Measurements from ENCODE around the gene DRD2. TPM values are rescaled to one million over a fixed set of nuclear protein-coding genes. Genes with fewer than 3 reads are reported as not detected.

DRD2 gene
- total and polyA plus RNA-seq, 10 donors, result not detected

DNA sequence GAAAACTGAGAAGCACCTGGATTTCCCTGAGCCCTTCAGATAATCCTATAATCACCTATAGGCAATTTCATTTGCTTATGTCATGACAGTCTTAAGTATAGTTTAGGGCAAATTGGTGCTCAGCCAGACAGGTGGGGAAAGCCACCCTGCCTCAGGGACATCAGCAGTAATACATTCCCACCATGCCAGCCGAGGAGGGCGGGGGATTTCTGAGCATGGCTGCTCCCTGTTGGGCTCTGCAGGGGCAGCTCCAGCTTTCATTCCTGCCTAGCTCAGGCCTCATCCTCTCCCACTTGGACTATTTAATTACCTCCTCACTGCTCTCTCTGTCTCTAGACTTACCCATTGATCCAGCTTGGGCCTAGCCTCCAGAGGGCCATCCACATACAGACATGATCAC lies 9.0 kb upstream of the DRD2 start:
- H3K4me3 ChIP-seq, result no peak overlapping the region
- intact Hi-C loops (cut with DNase I; ENCODE audit: low total_unique reads), result no loop called here
- H3K36me3 ChIP-seq, result no peaks in the 10 kb centered on the region
- no peak for TF ChIP-seq POLR2A (IDR thresholded peaks at IDR 0.05)
- no peak for TF ChIP-seq POLR2AphosphoS5 (IDR thresholded peaks at IDR 0.05)
- TF ChIP-seq, protein P1, sequence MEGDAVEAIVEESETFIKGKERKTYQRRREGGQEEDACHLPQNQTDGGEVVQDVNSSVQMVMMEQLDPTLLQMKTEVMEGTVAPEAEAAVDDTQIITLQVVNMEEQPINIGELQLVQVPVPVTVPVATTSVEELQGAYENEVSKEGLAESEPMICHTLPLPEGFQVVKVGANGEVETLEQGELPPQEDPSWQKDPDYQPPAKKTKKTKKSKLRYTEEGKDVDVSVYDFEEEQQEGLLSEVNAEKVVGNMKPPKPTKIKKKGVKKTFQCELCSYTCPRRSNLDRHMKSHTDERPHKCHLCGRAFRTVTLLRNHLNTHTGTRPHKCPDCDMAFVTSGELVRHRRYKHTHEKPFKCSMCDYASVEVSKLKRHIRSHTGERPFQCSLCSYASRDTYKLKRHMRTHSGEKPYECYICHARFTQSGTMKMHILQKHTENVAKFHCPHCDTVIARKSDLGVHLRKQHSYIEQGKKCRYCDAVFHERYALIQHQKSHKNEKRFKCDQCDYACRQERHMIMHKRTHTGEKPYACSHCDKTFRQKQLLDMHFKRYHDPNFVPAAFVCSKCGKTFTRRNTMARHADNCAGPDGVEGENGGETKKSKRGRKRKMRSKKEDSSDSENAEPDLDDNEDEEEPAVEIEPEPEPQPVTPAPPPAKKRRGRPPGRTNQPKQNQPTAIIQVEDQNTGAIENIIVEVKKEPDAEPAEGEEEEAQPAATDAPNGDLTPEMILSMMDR (IDR thresholded peaks at IDR 0.05 in 8 of 11, conservative IDR thresholded peaks at IDR 0.05 in 3 of 11), result no peak
- 86 to 97% (median 92%) methylated on average over 2 of the region's 2 CpGs for WGBS, 5 donors
- peaks cover 0 to 32% (median 0%) of the 10 kb centered on the region in 7 donors for H3K27me3 ChIP-seq (replicated peaks in 1 of 7)
- DNase-seq, result no peak
- no peaks in the 10 kb centered on the region for H3K4me1 ChIP-seq
- H3K27ac ChIP-seq, result no peak overlapping the region
- H3K9me3 ChIP-seq, result no peaks in the 10 kb centered on the region

DNA sequence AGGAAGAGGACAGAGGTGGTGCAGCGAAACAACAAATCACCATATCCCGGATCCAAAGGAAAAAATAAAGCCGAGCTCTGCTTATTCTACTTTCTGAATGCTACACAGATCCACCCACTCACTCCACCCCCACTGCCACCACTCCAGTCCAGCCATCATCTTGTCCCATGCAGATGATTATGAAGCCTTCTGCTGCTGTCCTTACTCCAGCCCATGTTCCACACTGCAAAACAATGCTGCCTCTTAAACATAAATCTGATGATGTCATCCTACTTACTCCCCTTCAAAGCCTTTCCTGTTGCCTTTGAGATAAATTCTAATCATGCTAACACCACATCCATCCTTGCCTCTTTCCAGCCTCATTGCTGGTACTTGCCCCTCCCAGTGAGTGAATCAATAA lies 6.5 kb upstream of the DRD2 start:
- H3K4me1 ChIP-seq, result no peaks in the 10 kb centered on the region
- intact Hi-C loops (cut with DNase I; ENCODE audit: low total_unique reads), result no loop called here
- peaks cover 0 to 58% (median 12%) of the 10 kb centered on the region in 7 donors for H3K27me3 ChIP-seq (replicated peaks in 1 of 7)
- H3K9me3 ChIP-seq, result no peaks in the 10 kb centered on the region
- TF ChIP-seq POLR2AphosphoS5 (IDR thresholded peaks at IDR 0.05) (no peak), POLR2A (IDR thresholded peaks at IDR 0.05) (no peak)
- TF ChIP-seq, protein P1 (IDR thresholded peaks at IDR 0.05 in 8 of 11, conservative IDR thresholded peaks at IDR 0.05 in 3 of 11), result no peak
- no peaks in the 10 kb centered on the region for H3K36me3 ChIP-seq
- H3K27ac ChIP-seq, result no peak overlapping the region
- 79 to 89% (median 88%) methylated on average over 3 of the region's 3 CpGs for WGBS, 5 donors
- no peak overlapping the region for H3K4me3 ChIP-seq
- DNase-seq, result no peak

DNA sequence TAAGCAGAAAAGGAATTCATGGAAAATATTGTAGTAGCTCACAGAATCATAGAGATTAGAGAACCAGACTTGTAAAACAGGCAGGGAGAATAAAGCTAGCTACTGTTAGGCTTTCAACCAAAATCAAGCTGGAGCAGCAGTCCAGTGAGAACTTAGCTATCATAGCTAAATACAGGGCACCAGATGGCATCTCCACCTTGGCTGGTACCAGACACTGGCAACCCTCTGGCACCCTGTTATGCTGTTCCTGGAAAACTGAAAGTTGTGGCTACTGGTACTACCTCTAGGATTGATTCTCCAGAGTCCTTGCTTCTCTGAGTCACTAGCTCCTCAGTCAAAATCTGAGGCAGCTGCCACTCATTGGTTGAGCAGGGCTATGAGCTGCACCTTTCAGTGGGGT lies 6.0 kb upstream of the DRD2 start:
- H3K36me3 ChIP-seq, result no peaks in the 10 kb centered on the region
- no peak overlapping the region for H3K4me3 ChIP-seq
- H3K27ac ChIP-seq, result no peak overlapping the region
- no peak for DNase-seq
- peaks cover 0 to 62% (median 16%) of the 10 kb centered on the region in 7 donors for H3K27me3 ChIP-seq (replicated peaks in 1 of 7)
- H3K4me1 ChIP-seq, result no peaks in the 10 kb centered on the region
- intact Hi-C loops (cut with DNase I; ENCODE audit: low total_unique reads), result no loop called here
- no peaks in the 10 kb centered on the region for H3K9me3 ChIP-seq
- TF ChIP-seq POLR2A (IDR thresholded peaks at IDR 0.05), result no peak
- TF ChIP-seq, protein P1 (IDR thresholded peaks at IDR 0.05 in 8 of 11, conservative IDR thresholded peaks at IDR 0.05 in 3 of 11), result no peak
- no peak for TF ChIP-seq POLR2AphosphoS5 (IDR thresholded peaks at IDR 0.05)

DNA sequence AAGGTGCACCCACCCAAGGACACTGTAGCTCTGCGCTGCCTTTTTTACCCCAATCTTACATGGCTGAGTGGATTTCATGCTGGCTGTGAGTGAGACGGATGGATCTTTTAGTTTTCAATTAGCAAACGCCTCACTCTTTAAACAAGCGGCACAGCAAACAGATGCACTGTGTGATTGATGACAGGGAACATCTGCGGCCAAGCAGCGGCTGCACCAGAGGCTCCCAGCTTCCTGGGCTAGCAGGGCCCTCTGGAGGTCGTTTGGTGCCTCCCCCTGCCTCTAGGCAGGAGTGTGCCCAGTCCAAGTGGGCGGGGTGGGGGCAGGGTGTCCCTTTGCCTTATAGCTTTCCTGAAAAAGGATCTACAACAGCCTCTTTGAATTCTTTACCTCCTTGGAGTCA lies 2.1 kb upstream of the DRD2 start:
- Histone ChIP-seq H3K4me3 (no peak overlapping the region), H3K27ac (no peak overlapping the region), H3K9me3 (no peaks in the 10 kb centered on the region), H3K27me3 (replicated peaks in 1 of 7) (peaks cover 0 to 90% (median 47%) of the 10 kb centered on the region in 7 donors), H3K36me3 (no peaks in the 10 kb centered on the region), H3K4me1 (peaks cover 4 to 14% (median 8%) of the 10 kb centered on the region in 6 donors)
- TF ChIP-seq POLR2AphosphoS5 (IDR thresholded peaks at IDR 0.05), result no peak
- TF ChIP-seq, protein P1 (IDR thresholded peaks at IDR 0.05 in 8 of 11, conservative IDR thresholded peaks at IDR 0.05 in 3 of 11), result no peak
- DNase-seq, result no peak
- intact Hi-C loops (cut with DNase I; ENCODE audit: low total_unique reads), result no loop called here
- 13 to 25% (median 16%) methylated on average over 8 of the region's 8 CpGs for WGBS, 5 donors

All from spleen (tissue), 11 donors.